GM19452 (cell line): ENCODE data around the gene ZNF407.
"Not testable (repeated sequence)": the region's sequence is repeated elsewhere in the genome, so short reads cannot be mapped to it uniquely, and the experiment has no call there.

ENCODE experiments used
- ATAC-seq: cut with Tn5 transposase; IDR thresholded peaks from one replicate; pipeline ENCODE4 v1.9.1; 2021; ENCODE audit not compliant: unreplicated experiment

ZNF407 gene

GRCh38 chr18:74951165-74951760 is 353.6 kb downstream of the ZNF407 start:
- ATAC-seq, result peak; percentile 64

- no peak for ATAC-seq
Observed at GRCh38 chr18:74957588-74958224, 360.0 kb downstream of the ZNF407 start.

DNA sequence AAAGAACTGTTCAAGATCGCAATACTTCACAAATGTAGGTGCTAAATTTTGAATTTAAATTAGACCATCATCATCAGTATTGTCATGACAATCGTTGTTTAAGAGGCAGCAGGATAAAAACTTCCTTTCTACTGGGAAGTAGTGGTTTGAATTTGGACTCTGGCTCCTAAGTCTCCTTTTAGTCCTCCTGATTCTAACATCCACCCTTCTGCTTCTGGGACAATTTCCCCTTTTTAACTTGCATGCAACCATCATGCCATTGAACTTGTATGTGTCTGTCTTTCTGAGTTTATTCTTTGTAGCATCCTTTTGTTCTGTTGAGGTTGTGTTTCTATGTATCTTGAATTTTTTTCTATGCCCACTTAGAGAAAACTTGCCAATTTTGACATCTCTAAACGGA is 361.5 kb downstream of the ZNF407 start:
- ATAC-seq, result no peak

DNA sequence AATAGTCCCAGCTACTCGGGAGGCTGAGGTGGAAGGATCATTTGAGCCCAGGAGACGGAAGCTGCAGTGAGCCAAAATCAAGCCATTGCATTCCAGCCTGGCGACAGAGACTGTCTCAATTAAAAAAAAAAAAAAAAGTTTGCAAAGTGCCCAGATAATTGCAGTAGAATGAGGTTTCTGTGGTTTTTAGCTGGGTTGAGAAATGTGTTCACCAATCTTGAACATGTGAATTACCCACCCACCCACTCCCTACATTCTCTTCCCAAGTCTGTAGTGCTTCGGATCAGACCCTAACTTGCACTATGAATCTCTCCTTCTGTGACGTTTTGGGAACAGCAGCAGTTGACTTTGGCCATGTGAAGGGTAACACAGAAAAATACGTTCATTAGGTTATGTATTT is 363.9 kb downstream of the ZNF407 start:
- no peak for ATAC-seq

DNA sequence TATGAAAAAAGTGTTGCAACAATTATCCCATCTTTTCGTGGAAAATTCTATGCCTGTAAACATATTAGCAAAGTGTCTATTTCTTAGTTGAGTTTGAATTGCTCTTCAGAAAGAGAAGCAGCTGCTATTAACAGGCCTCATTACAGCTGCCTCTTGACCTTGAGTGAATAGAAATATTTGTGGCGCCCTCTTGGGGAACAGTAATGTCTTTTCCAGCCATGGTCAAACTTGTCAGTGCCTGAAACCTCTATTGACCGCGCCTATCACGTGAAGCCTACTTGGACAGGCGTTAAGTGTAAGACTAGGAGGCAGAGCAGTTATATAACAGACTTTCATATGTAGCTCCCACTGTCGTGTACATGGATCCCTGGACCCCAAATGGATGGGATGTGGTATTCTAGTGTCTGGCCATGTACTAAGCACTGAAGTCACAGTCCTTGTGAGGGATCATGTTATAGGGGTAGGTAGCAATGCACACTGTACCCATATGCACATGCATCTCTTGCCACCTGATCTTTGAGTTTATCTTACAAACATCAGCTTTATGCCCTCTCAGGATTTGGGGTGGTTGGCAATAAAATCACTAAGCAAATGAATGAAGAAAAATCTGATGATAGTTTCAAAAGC is 366.3 kb downstream of the ZNF407 start:
- no peak for ATAC-seq

- ATAC-seq, result no peak
Observed at GRCh38 chr18:74965682-74966081, 368.0 kb downstream of the ZNF407 start.

- no peak for ATAC-seq
Observed at GRCh38 chr18:74967438-74967837, 369.8 kb downstream of the ZNF407 start.

DNA sequence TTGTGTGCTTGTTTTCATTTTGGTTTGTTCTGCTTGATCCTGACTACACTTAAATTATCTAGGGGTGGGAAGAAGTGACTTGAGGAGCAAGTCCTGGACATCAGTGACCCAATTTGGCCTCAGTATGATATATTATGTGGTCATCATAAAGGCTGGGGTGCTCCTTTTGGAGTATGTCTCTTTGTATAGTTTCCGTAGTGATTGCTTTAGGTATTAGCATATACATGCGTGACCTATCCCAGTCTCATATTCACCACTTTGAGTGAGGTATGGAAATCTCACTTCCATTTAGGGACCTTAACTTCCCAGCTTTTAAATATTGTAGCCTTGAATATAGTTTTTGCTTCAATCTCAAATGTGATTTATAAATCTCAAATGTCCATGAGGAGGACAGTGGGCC is 370.3 kb downstream of the ZNF407 start:
- ATAC-seq, result no peak

DNA sequence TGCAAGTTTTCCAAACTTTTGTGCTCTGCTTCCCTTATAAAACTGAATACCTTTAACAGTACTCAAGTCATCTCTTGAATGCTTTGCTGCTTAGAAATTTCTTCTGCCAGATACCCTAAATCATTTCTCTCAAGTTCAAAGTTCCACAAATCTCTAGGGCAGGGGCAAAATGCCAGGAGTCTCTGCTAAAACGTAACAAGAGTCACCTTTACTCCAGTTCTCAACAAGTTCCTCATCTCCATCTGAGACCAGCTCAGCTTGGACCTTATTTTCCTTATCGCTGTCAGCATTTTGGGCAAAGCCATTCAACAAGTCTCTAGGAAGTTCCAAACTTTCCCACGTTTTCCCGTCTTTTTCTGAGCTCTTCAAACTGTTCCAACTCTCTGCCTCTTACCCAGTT is 373.7 kb downstream of the ZNF407 start:
- not testable (repeated sequence) for ATAC-seq

DNA sequence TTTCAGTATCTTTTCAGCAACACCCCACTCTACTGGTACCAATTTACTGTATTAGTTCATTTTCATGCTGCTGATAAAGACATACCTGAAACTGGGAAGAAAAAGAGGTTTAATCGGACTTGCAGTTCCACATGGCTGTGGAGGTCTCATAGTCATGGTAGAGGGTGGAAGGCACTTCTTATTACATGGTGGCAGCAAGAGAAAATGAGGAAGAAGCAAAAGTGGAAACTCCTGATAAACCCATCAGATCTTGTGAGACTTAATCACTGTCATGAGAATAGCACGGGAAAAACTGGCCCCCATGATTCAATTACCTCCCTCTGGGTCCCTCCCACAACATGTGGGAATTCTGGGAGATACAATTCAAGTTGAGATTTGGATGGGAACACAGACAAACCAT is 374.1 kb downstream of the ZNF407 start:
- not testable (repeated sequence) for ATAC-seq

- no peak for ATAC-seq
Observed at GRCh38 chr18:74972354-74972753, 374.7 kb downstream of the ZNF407 start.

- ATAC-seq, result no peak
Observed at GRCh38 chr18:74975001-74975400, 377.3 kb downstream of the ZNF407 start.

- ATAC-seq, result no peak
Observed at GRCh38 chr18:74976331-74976909, 378.8 kb downstream of the ZNF407 start.

GRCh38 chr18:74977041-74977440 is 379.4 kb downstream of the ZNF407 start:
- ATAC-seq, result no peak

GRCh38 chr18:74980669-74981068 is 383.0 kb downstream of the ZNF407 start:
- no peak for ATAC-seq

GRCh38 chr18:74981476-74981875 is 383.8 kb downstream of the ZNF407 start:
- no peak for ATAC-seq

GRCh38 chr18:74982946-74983635 is 385.4 kb downstream of the ZNF407 start:
- ATAC-seq, result no peak

DNA sequence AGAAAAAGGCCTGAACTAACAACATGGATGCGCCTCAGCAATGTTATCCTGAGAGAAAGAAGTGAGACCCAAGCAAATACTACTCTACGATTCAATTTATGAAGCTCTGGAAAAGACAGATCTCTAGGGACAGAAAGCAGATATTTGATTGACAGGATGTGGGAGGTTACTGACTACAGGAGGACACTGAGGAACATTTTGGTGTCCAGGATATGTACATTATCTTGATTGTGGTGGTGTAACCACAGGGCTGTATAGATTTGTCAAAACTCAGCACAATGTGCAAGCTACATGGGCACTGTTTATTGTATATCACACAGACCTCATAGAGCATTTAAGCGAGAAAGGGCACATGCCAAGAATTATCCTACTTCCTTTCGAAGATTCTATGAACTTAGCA is 391.5 kb downstream of the ZNF407 start:
- no peak for ATAC-seq

DNA sequence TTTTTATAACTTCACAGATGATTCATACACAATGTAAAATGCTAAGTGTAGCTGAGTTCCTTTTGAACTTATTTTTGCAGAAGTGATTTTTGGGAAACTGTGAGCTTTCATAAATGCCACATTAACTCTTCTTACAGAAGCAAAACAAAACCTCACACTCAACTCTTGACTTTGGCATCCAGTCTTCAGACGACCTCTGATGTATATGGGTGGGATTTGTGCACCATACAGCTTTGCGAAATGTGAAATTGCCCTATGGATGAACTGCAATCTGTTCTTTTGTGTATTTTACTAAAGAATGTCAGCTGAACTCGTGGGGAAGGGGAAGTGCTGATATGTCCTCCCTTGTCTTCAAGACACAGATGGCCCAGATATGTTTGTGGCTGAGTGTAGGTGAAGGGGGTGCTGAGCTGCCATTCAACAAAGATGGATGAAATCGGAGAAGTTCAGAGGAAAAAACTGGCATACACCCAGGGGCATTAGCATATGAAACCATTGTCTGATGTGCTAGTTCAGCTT is 393.0 kb downstream of the ZNF407 start:
- no peak for ATAC-seq

DNA sequence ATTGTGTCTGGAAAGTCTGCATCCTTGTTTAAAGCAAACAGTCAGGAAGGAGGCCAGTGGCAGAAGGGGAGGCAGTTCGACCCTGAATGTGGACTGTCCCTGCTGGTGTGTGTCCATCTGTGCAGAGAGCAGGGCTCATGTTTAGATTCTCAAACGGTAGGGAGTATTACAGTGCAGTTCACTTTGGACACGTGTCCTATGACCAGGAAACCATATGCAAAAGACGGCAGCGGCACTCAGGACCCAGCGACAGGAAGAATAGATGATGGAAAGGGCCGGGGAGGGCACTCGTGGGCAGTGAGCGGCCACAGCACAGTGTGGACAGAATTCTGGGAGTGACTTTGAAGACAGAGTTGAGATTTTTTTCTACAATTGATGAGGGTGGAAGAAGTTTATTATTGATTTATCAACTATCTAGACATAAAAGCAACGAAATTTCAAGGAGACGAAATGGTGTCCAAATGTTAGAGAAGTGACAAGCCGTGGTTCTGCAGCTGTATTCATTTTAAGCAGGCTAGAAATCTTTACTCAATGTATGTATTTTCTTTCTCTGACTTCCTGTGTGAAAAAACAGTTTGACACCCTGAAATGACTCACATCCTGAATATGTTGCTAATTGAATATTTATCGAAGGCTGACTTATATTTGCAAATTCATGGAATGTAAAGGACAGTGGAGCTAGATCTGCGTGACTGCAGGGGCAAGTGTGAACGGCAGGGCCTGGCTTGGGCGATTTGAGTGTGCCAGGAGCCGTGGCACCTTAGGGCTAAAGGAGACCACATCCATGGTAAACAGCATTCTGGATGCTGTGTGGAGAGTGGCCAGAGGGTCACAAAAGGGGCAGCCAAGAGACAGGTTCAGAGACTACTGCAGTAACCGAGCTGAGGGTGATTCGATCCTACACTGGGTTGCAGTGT is 397.1 kb downstream of the ZNF407 start:
- ATAC-seq, result peak; percentile 83
